Keratinocyte (primary cell): ENCODE results near the gene CCNH.

Source experiments
- CTCF ChIP-seq, 3 experiments: IDR thresholded peaks in 1 of 3; conservative IDR thresholded peaks in 1 of 3; optimal IDR thresholded peaks in 1 of 3; 2 replicates in 2 of 3; 3 replicates in 1 of 3; pipeline versions ENCODE3 to v1.5.1; 2011; ENCODE audit warnings: low read length in 3 of 3, mild to moderate bottlenecking in 3 of 3, moderate library complexity in 2 of 3, control low read depth in 1 of 3, inconsistent platforms in 1 of 3; ENCODE audit not compliant: insufficient read depth in 2 of 3; ENCODE audit errors: extremely low read depth in 1 of 3
- EZH2 ChIP-seq: IDR thresholded peaks from one replicate; pipeline ENCODE4 v1.6.1; 2012; ENCODE audit warnings: inconsistent platforms, mild to moderate bottlenecking, low read length, moderate library complexity

DNA sequence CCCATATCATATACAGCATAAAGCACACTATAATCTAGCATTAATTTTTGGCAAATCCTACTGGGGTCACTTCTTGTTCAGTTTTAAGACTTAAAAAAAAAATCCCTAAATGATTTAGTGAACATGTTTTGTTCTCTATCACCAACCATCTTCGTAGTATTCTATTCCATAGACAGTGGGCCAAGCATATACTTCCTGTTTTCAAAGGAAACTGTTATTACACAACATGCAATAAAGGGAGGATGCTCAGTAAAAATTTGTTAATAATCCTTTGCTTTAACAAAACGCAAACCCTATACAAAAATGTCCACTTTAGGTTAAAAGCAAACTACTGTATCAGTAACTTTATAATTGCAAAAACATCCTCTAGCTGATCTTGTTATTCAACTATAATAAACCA, 13.0 kb downstream of the CCNH start:
- TF ChIP-seq CTCF (optimal IDR thresholded peaks at IDR 0.05 in 1 of 3, IDR thresholded peaks at IDR 0.05 in 1 of 3, conservative IDR thresholded peaks at IDR 0.05 in 1 of 3; ENCODE audit: extremely low read depth in 1 of 3, insufficient read depth in 2 of 3, low read length in 3 of 3) (no peak), EZH2 (no peak)
